IMR-90 (cell line): ENCODE measurements around the gene UNK. TPM values are rescaled to one million over a fixed set of nuclear protein-coding genes. Genes with fewer than 3 reads are reported as not detected.

Experiments
- ATAC-seq: fragments of 200-7000 bp; cut with Tn5 transposase; 2 replicates; pipeline ENCODE4 v1.9.1; 2020; ENCODE audit warnings: low read depth, mild to moderate bottlenecking, moderate library complexity
- BruUV-seq: library from RNA; stranded (reverse); fragments of 400-500 nt; replicated peaks from 2 replicates; lab custom pipeline; 2021; lab: Mats Ljungman, UMichigan
- CTCF ChIA-PET: fragments of 300-600 bp; formaldehyde crosslinking; extraction: SDS; loops from one replicate; lab custom pipeline; 2021; ENCODE audit warnings: antibody characterized with exemption; lab: Yijun Ruan, JAX
- POLR2A ChIA-PET: fragments of 300-600 bp; sonication (Branson Sonifier 250); formaldehyde crosslinking; loops from one replicate; lab custom pipeline; 2022; ENCODE audit warnings: antibody characterized with exemption; ENCODE audit not compliant: unreplicated experiment; lab: Charles Lee
- DNase-seq: peaks from one replicate; pipeline ENCODE4 v3.0.0; 2013
- H2AFZ ChIP-seq: replicated peaks from 2 replicates; pipeline ENCODE3; 2013; ENCODE audit warnings: low read length, mild to moderate bottlenecking; ENCODE audit not compliant: poor library complexity
- H2AK5ac ChIP-seq: 2 replicates; pipeline ENCODE4 v1.6.1; 2013; ENCODE audit warnings: low read depth, low read length, inconsistent platforms
- H2AK9ac ChIP-seq: replicated peaks from 2 replicates; pipeline ENCODE3; 2013; ENCODE audit warnings: mild to moderate bottlenecking, low read depth, low read length, moderate library complexity; ENCODE audit not compliant: poor library complexity
- H2BK120ac ChIP-seq: 2 replicates; pipeline ENCODE4 v1.6.1; 2013; ENCODE audit warnings: low read depth, low read length, inconsistent platforms
- H2BK15ac ChIP-seq: 3 replicates; pipeline ENCODE4 v1.6.1; 2013; ENCODE audit warnings: low read depth, low read length, inconsistent platforms
- H2BK20ac ChIP-seq: 2 replicates; pipeline ENCODE4 v1.6.1; 2013; ENCODE audit warnings: low read depth, mild to moderate bottlenecking, inconsistent platforms, low read length, moderate library complexity
- H2BK5ac ChIP-seq: 2 replicates; pipeline ENCODE4 v1.6.1; 2013; ENCODE audit warnings: mild to moderate bottlenecking, low read depth, low read length, inconsistent platforms; ENCODE audit not compliant: poor library complexity, severe bottlenecking
- H3K14ac ChIP-seq: replicated peaks from 2 replicates; pipeline ENCODE4 v1.6.1; 2013; ENCODE audit warnings: low read depth, low read length, inconsistent platforms
- H3K18ac ChIP-seq: 2 replicates; pipeline ENCODE4 v1.6.1; 2013; ENCODE audit warnings: low read depth, low read length, control low read depth
- H3K23ac ChIP-seq: 2 replicates; pipeline ENCODE4 v1.6.1; 2013; ENCODE audit warnings: low read depth, low read length, inconsistent platforms
- H3K27ac ChIP-seq: 2 replicates; pipeline ENCODE4 v1.5.1; 2013; ENCODE audit warnings: mild to moderate bottlenecking, control low read depth, low read length; ENCODE audit not compliant: insufficient read depth
- H3K27me3 ChIP-seq: 2 replicates; pipeline ENCODE4 v1.6.1; 2013; ENCODE audit warnings: low read length; ENCODE audit not compliant: control insufficient read depth, insufficient read depth
- H3K36me3 ChIP-seq: 2 replicates; pipeline ENCODE4 v1.6.1; 2013; ENCODE audit warnings: low read length, mixed read lengths; ENCODE audit not compliant: control insufficient read depth, insufficient read depth
- H3K4ac ChIP-seq: 2 replicates; pipeline ENCODE4 v1.6.1; 2013; ENCODE audit warnings: low read depth, low read length, inconsistent platforms
- H3K4me1 ChIP-seq: 2 replicates; pipeline ENCODE4 v1.6.1; 2013; ENCODE audit warnings: low read length, mixed read lengths; ENCODE audit not compliant: control insufficient read depth, insufficient read depth
- H3K4me2 ChIP-seq: 2 replicates; pipeline ENCODE4 v1.6.1; 2013; ENCODE audit warnings: low read depth, mild to moderate bottlenecking, control low read depth, low read length, moderate library complexity
- H3K4me3 ChIP-seq: 2 replicates; pipeline ENCODE4 v1.5.1; 2013; ENCODE audit warnings: low read depth, mild to moderate bottlenecking, control low read depth, low read length, moderate library complexity; ENCODE audit not compliant: insufficient read depth
- H3K56ac ChIP-seq: 2 replicates; pipeline ENCODE4 v1.6.1; 2013; ENCODE audit warnings: low read length, inconsistent platforms; ENCODE audit not compliant: insufficient read depth; ENCODE audit errors: extremely low read depth
- H3K79me1 ChIP-seq, 2 experiments: 2 replicates each; pipeline ENCODE4 v1.6.1; 2013; ENCODE audit warnings: low read length in 2 of 2, inconsistent platforms in 1 of 2, low read depth in 1 of 2
- H3K9ac ChIP-seq: 2 replicates; pipeline ENCODE4 v1.6.1; 2013; ENCODE audit warnings: low read depth, low read length, control low read depth
- H3K9me1 ChIP-seq: 2 replicates; pipeline ENCODE4 v1.6.1; 2013; ENCODE audit warnings: low read length, inconsistent platforms; ENCODE audit not compliant: insufficient read depth
- H3K9me3 ChIP-seq: 2 replicates; pipeline ENCODE4 v1.6.1; 2013; ENCODE audit warnings: low read length; ENCODE audit not compliant: control insufficient read depth, insufficient read depth
- H4K20me1 ChIP-seq: 2 replicates; pipeline ENCODE4 v1.6.1; 2013; ENCODE audit warnings: low read length, inconsistent platforms; ENCODE audit not compliant: insufficient read depth
- H4K5ac ChIP-seq: 2 replicates; pipeline ENCODE4 v1.6.1; 2013; ENCODE audit warnings: mild to moderate bottlenecking, low read depth, low read length, control low read depth
- H4K8ac ChIP-seq, 2 experiments: 2 replicates each; pipeline ENCODE4 v1.6.1; 2013; ENCODE audit warnings: low read depth in 2 of 2, low read length in 2 of 2, control low read depth in 1 of 2, inconsistent platforms in 1 of 2
- H4K91ac ChIP-seq: 2 replicates; pipeline ENCODE4 v1.6.1; 2013; ENCODE audit warnings: low read depth, low read length, inconsistent platforms; ENCODE audit not compliant: insufficient read depth
- BHLHE40 ChIP-seq: fragments of 150-350 bp; IDR thresholded peaks from 2 replicates; pipeline ENCODE4 v1.6.1; 2016; ENCODE audit warnings: mild to moderate bottlenecking, low read depth, low read length
- CEBPB ChIP-seq: IDR thresholded peaks from 2 replicates; pipeline ENCODE4 v1.6.1; 2012; ENCODE audit warnings: low read depth, low read length, improper control_type of control experiment
- CHD1 ChIP-seq: IDR thresholded peaks from 2 replicates; pipeline ENCODE4 v1.6.1; 2012; ENCODE audit warnings: low read depth, low read length, improper control_type of control experiment
- CTCF ChIP-seq: conservative IDR thresholded peaks from 2 replicates; pipeline ENCODE4 v1.5.1; 2012; ENCODE audit warnings: mild to moderate bottlenecking, low read depth, low read length, improper control_type of control experiment
- ELK1 ChIP-seq: fragments of 150-350 bp; IDR thresholded peaks from 2 replicates; pipeline ENCODE4 v1.6.1; 2016; ENCODE audit warnings: low read depth, mild to moderate bottlenecking, low read length, moderate library complexity, borderline replicate concordance
- MAZ ChIP-seq: IDR thresholded peaks from 2 replicates; pipeline ENCODE4 v1.6.1; 2012; ENCODE audit warnings: low read depth, mild to moderate bottlenecking, low read length, improper control_type of control experiment, moderate library complexity, borderline replicate concordance
- MXI1 ChIP-seq: IDR thresholded peaks from 2 replicates; pipeline ENCODE4 v1.6.1; 2012; ENCODE audit warnings: low read depth, mild to moderate bottlenecking, low read length, moderate library complexity, borderline replicate concordance
- NFE2L2 ChIP-seq: fragments of 150-350 bp; IDR thresholded peaks from 2 replicates; pipeline ENCODE4 v1.6.1; 2016; ENCODE audit warnings: low read depth, mild to moderate bottlenecking, low read length
- RAD21 ChIP-seq: IDR thresholded peaks from 2 replicates; pipeline ENCODE4 v1.6.1; 2012; ENCODE audit warnings: low read length, improper control_type of control experiment
- RCOR1 ChIP-seq: IDR thresholded peaks from 2 replicates; pipeline ENCODE4 v1.6.1; 2012; ENCODE audit warnings: mild to moderate bottlenecking, low read length, improper control_type of control experiment; ENCODE audit not compliant: insufficient replicate concordance
- SMC3 ChIP-seq: fragments of 150-350 bp; IDR thresholded peaks from 2 replicates; pipeline ENCODE4 v1.6.1; 2016; ENCODE audit warnings: low read depth, mild to moderate bottlenecking, antibody characterized with exemption, low read length, moderate library complexity
- USF2 ChIP-seq: fragments of 150-350 bp; IDR thresholded peaks from 2 replicates; pipeline ENCODE4 v1.6.1; 2017; ENCODE audit warnings: mild to moderate bottlenecking, antibody characterized with exemption, low read length, low read depth
- WGBS, 2 experiments: methylation state at CpG; one replicate each; pipeline versions ENCODE4 v1.1.5 to v1.1.7; 2013; ENCODE audit warnings: missing lambda C conversion rate in 2 of 2; ENCODE audit not compliant: insufficient read length in 1 of 2; ENCODE audit errors: extremely low coverage in 2 of 2; 5-methylcytosine and 5-hydroxymethylcytosine counted together
- dilution Hi-C: fragments of 300-500 bp; cut with HindIII; formaldehyde crosslinking; loops from one replicate; pipeline ENCODE4 v1.14.3; 2018; ENCODE audit warnings: low sequenced_read_pairs; ENCODE audit not compliant: unreplicated experiment
- in situ Hi-C: fragments of 300-500 bp; cut with MboI; formaldehyde crosslinking; loops from 3 replicates; pipeline ENCODE4 v1.14.3; 2019; ENCODE audit warnings: low sequenced_read_pairs, inconsistent platforms, mixed read lengths
- intact Hi-C: fragments of 100-400 bp; cut with micrococcal nuclease; formaldehyde crosslinking; loops from 2 replicates; pipeline ENCODE4 v1.10.0; 2022
- polyA plus RNA-seq, 3 experiments: library from polyadenylated mRNA; depleted of rRNA; stranded (reverse); fragments of >200 nt; gene quantifications; 2 replicates each; pipeline ENCODE4 v1.2.3, GENCODE V29; 2012; ENCODE audit warnings: low replicate concordance in 1 of 3
- total RNA-seq: library from RNA; depleted of rRNA; stranded (reverse); fragments of >200 nt; gene quantifications from 2 replicates; pipeline ENCODE4 v1.2.3, GENCODE V29; 2012

The UNK gene
- total and polyA plus RNA-seq, 2 of the 4 experiments (the other 2 are of a cell fraction) = 15.4 to 17.3 TPM

- H2AK9ac ChIP-seq = no peak overlapping the region
- intact Hi-C loops = loop anchor here (5.0 to 10.0 kb wide), 2 partner anchors 47 to 95 kb away; partner anchors contain the start of gene TRIM47
- no peak overlapping the region for H3K18ac ChIP-seq
- no peak overlapping the region for H2AFZ ChIP-seq
- H3K56ac ChIP-seq = no peak overlapping the region
- no CpG with 5 or more reads among the region's 5 CpGs for WGBS, 2 experiments
- no TSS peak for BruUV-seq
- no peak overlapping the region for H2BK15ac ChIP-seq
- no peak overlapping the region for H4K5ac ChIP-seq
- no peak overlapping the region for H3K14ac ChIP-seq
- H4K91ac ChIP-seq = no peak overlapping the region
- H2BK20ac ChIP-seq = no peak overlapping the region
- no peak for DNase-seq
- H3K27ac ChIP-seq = no peak overlapping the region
- H3K23ac ChIP-seq = no peak overlapping the region
- H3K27me3 ChIP-seq = no peaks in the 10 kb centered on the region
- in situ Hi-C loops = no loop called here
- H2BK120ac ChIP-seq = no peak overlapping the region
- no peak overlapping the region for H2AK5ac ChIP-seq
- peaks cover 44% of the 10 kb centered on the region for H4K20me1 ChIP-seq
- H3K9me3 ChIP-seq = no peaks in the 10 kb centered on the region
- H3K9ac ChIP-seq = no peak overlapping the region
- H3K36me3 ChIP-seq = peaks cover 22% of the 10 kb centered on the region
- dilution Hi-C loops = no loop called here
- ATAC-seq = no peak
- no peak for TF ChIP-seq ELK1
- no peak for TF ChIP-seq NFE2L2
- no peak for TF ChIP-seq CEBPB
- TF ChIP-seq MXI1 = no peak
- no peak for TF ChIP-seq USF2
- no peak for TF ChIP-seq RCOR1
- TF ChIP-seq CTCF = no peak
- no peak for TF ChIP-seq MAZ
- TF ChIP-seq SMC3 = no peak
- TF ChIP-seq BHLHE40 = no peak
- TF ChIP-seq RAD21 = no peak
- TF ChIP-seq CHD1 = no peak
- H3K9me1 ChIP-seq = peaks cover 16% of the 10 kb centered on the region
- H3K4me1 ChIP-seq = peaks cover 7% of the 10 kb centered on the region
- CTCF ChIA-PET = interaction anchor here (0.6 to 1.0 kb wide), 3 partner anchors 27 to 406 kb away, joined by 3 to 4 read pairs (median 4); no protein-coding TSS in a partner anchor
- peaks cover 16 to 42% of the 10 kb centered on the region in 2 experiments for H3K79me1 ChIP-seq
- POLR2A ChIA-PET = interaction anchor here (0.5 to 1.0 kb wide), 19 partner anchors 8 to 219 kb away, joined by 3 to 12 read pairs (median 3); partner anchors contain the start of genes GALK1, TRIM65 and WBP2
- H3K4me3 ChIP-seq = no peak overlapping the region
- H4K8ac ChIP-seq = no peak overlapping the region
- no peak overlapping the region for H2BK5ac ChIP-seq
- peak overlapping the region; percentile 9; the same call in 1 of the 2 replicates for H3K4me2 ChIP-seq
- H3K4ac ChIP-seq = no peak overlapping the region
Measured at GRCh38 chr17:75779987-75780889, 4.4 kb upstream of the UNK start.
